Body of pancreas (tissue), 4 donors: ENCODE measurements around the gene SERHL2.
"Not testable (repeated sequence)": the region's sequence is repeated elsewhere in the genome, so short reads cannot be mapped to it uniquely, and the experiment has no call there.

Source experiments
- CTCF ChIP-seq, 7 experiments: fragments of 450-650 bp in 4 of 7; fragments of 200-600 bp in 3 of 7; sonication (generic) in 3 of 7; IDR thresholded peaks; one replicate each; pipeline ENCODE4 v1.5.1; 2016 to 2019; ENCODE audit warnings: antibody characterized with exemption in 7 of 7
- POLR2A ChIP-seq, 3 donors: fragments of 450-650 bp; IDR thresholded peaks; one replicate each; pipeline ENCODE4 v1.6.1; 2016; ENCODE audit warnings: antibody characterized with exemption in 3 of 3, mild to moderate bottlenecking in 2 of 3

GRCh38 chr22:42580040-42580439, 26.3 kb downstream of the SERHL2 start:
- not testable (repeated sequence) for TF ChIP-seq CTCF, POLR2A (IDR thresholded peaks at IDR 0.05)
